CD14-positive monocyte (primary cell): ENCODE data around the gene C9orf43. TPM values are rescaled to one million over a fixed set of nuclear protein-coding genes. Genes with fewer than 3 reads are reported as not detected.

ENCODE experiments used
- DNase-seq, 3 donors: peaks; one replicate each; pipeline ENCODE4 v3.0.0-alpha.2; 2011 to 2022
- H2AFZ ChIP-seq: 2 replicates; pipeline ENCODE4 v1.6.0; 2012; ENCODE audit warnings: mild to moderate bottlenecking, low read depth, low read length, inconsistent platforms; ENCODE audit not compliant: insufficient read depth, poor library complexity, severe bottlenecking
- H3K27ac ChIP-seq, 2 donors: 1 replicate in 1 of 2; 2 replicates in 1 of 2; pipeline ENCODE4 v1.5.1; 2012 to 2013; ENCODE audit warnings: low read length in 2 of 2, control low read depth in 1 of 2, inconsistent platforms in 1 of 2, low read depth in 1 of 2, mild to moderate bottlenecking in 1 of 2
- H3K27me3 ChIP-seq, 2 donors: one replicate each; pipeline versions ENCODE4 v1.6.0 to v1.6.1; 2011 to 2013; ENCODE audit warnings: low read length in 2 of 2; ENCODE audit not compliant: control insufficient read depth in 2 of 2, insufficient read depth in 2 of 2
- H3K36me3 ChIP-seq, 2 donors: replicated peaks in 1 of 2; 1 replicate in 1 of 2; 2 replicates in 1 of 2; pipeline versions ENCODE4 v1.5.1 to v1.6.1; 2012 to 2013; ENCODE audit warnings: low read length in 2 of 2, control low read depth in 1 of 2, inconsistent platforms in 1 of 2, mild to moderate bottlenecking in 1 of 2; ENCODE audit not compliant: insufficient read depth in 2 of 2, control insufficient read depth in 1 of 2
- H3K4me1 ChIP-seq, 2 donors: 1 replicate in 1 of 2; 2 replicates in 1 of 2; pipeline versions ENCODE4 v1.5.1 to v1.6.1; 2012 to 2013; ENCODE audit warnings: low read length in 2 of 2, control low read depth in 1 of 2, inconsistent platforms in 1 of 2, mild to moderate bottlenecking in 1 of 2, moderate library complexity in 1 of 2; ENCODE audit not compliant: insufficient read depth in 2 of 2, control insufficient read depth in 1 of 2
- H3K4me2 ChIP-seq: replicated peaks from 2 replicates; pipeline ENCODE3; 2012; ENCODE audit warnings: low read length, moderate library complexity, mild to moderate bottlenecking; ENCODE audit not compliant: poor library complexity, severe bottlenecking; ENCODE audit errors: extremely low read depth
- H3K4me3 ChIP-seq, 3 experiments: fragments of 200-600 bp in 1 of 3; sonication (generic) in 1 of 3; replicated peaks in 1 of 3; 1 replicate in 2 of 3; 2 replicates in 1 of 3; pipeline ENCODE4 v1.5.1; 2011 to 2013; ENCODE audit warnings: low read length in 3 of 3, mild to moderate bottlenecking in 3 of 3, control low read depth in 2 of 3, low read depth in 2 of 3, inconsistent platforms in 1 of 3, moderate library complexity in 1 of 3
- H3K79me2 ChIP-seq: 2 replicates; pipeline ENCODE4 v1.6.0; 2012; ENCODE audit warnings: mild to moderate bottlenecking, control low read depth, inconsistent platforms, low read length, moderate library complexity; ENCODE audit not compliant: insufficient read depth
- H3K9ac ChIP-seq: 2 replicates; pipeline ENCODE4 v1.6.0; 2017; ENCODE audit warnings: low read length, mild to moderate bottlenecking; ENCODE audit not compliant: insufficient read depth, poor library complexity, severe bottlenecking
- H3K9me3 ChIP-seq, 2 donors: replicated peaks in 1 of 2; 1 replicate in 1 of 2; 2 replicates in 1 of 2; pipeline versions ENCODE4 v1.5.1 to v1.6.1; 2012 to 2013; ENCODE audit warnings: low read length in 2 of 2, control low read depth in 1 of 2; ENCODE audit not compliant: control insufficient read depth in 1 of 2, insufficient read depth in 1 of 2
- H4K20me1 ChIP-seq: 2 replicates; pipeline ENCODE4 v1.6.0; 2012; ENCODE audit warnings: mild to moderate bottlenecking, low read length, control low read depth, moderate library complexity; ENCODE audit not compliant: insufficient read depth
- H3K27ac Mint-ChIP-seq, 7 donors: one replicate each; pipeline ENCODE4 v1.8.0; 2020; ENCODE audit warnings: mild to moderate bottlenecking in 7 of 7, mixed read lengths in 7 of 7, moderate library complexity in 6 of 7, inconsistent platforms in 2 of 7
- H3K27me3 Mint-ChIP-seq, 3 donors: one replicate each; pipeline ENCODE4 v1.8.0; 2021 to 2022; ENCODE audit warnings: low read depth in 3 of 3, mild to moderate bottlenecking in 3 of 3, mixed read lengths in 3 of 3, moderate library complexity in 3 of 3, inconsistent platforms in 1 of 3
- H3K36me3 Mint-ChIP-seq, 2 donors: one replicate each; pipeline ENCODE4 v1.8.0; 2020; ENCODE audit warnings: mixed read lengths in 2 of 2, inconsistent platforms in 1 of 2, mild to moderate bottlenecking in 1 of 2
- H3K4me1 Mint-ChIP-seq: one replicate; pipeline ENCODE4 v1.8.0; 2020; ENCODE audit warnings: mild to moderate bottlenecking, mixed read lengths
- H3K4me3 Mint-ChIP-seq, 2 donors: one replicate each; pipeline ENCODE4 v1.8.0; 2020; ENCODE audit warnings: mild to moderate bottlenecking in 2 of 2, mixed read lengths in 2 of 2, moderate library complexity in 1 of 2
- H3K9me3 Mint-ChIP-seq, 7 donors: one replicate each; pipeline ENCODE4 v1.8.0; 2020 to 2022; ENCODE audit warnings: mixed read lengths in 7 of 7, mild to moderate bottlenecking in 6 of 7, moderate library complexity in 6 of 7, inconsistent platforms in 2 of 7
- WGBS: methylation state at CpG from one replicate; pipeline ENCODE4 v1.1.5; 2013; ENCODE audit warnings: missing lambda C conversion rate; ENCODE audit not compliant: insufficient coverage; 5-methylcytosine and 5-hydroxymethylcytosine counted together
- intact Hi-C, 2 donors: fragments of 100-400 bp; cut with micrococcal nuclease; formaldehyde crosslinking; loops; one replicate each; pipeline versions ENCODE4 v1.15.0 to v1.15.1; 2023
- polyA plus RNA-seq, 3 donors: library from polyadenylated mRNA; depleted of rRNA in 1 of 3; unstranded in 2 of 3; stranded (reverse) in 1 of 3; fragments of 300-500 nt in 2 of 3; fragments of >200 nt in 1 of 3; fragmentation: Illumina TruSeq in 2 of 3; gene quantifications; 1 replicate in 2 of 3; 2 replicates in 1 of 3; pipeline ENCODE4 v1.2.3, GENCODE V29; 2012 to 2021
- TF ChIP-seq, protein P1 (sequence below): fragments of 200-600 bp; IDR thresholded peaks from one replicate; pipeline ENCODE4 v1.8.0; 2022; ENCODE audit warnings: antibody characterized with exemption, mild to moderate bottlenecking

The C9orf43 gene
- polyA plus RNA-seq, 3 donors = 0.17 TPM; not detected in 2

DNA sequence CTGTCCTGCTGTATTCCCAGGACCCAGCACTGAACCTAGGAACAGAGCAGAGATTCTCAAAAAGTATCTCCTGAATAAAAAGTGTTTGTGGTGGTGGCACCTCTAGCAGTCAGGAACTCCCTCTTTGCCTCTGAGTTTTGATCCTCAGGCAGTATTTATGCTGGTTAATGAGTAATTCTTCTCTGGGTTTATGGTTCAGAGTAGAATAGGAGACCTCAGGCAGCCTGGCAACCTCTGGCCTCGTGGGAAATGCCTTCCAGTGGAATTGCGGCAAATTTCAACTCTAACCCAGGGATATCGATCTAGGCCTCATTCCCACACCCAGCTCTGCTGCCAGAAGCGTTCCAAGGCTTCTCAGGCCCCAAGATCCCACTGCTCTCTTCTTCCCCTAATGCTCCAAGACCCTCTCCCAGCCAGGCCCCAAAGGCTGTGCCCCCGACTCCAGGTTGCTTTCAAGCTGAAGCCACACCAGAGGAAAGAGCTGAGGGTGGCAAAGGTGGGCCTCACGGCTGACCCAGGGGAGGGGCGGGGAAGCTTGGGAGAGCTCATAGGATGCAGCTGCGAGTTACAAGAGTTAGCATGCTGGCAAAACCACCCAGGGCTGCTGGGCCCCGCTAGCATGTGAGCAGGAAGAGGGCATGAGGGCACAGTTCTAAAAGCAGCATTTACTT, 22.9 kb upstream of the C9orf43 start:
- H3K4me3 ChIP-seq = no peak overlapping the region
- intact Hi-C loops = no loop called here
- peaks cover 11 to 30% of the 10 kb centered on the region in 2 donors for H3K4me1 ChIP-seq
- no peak for DNase-seq
- 93% methylated on average over 6 of the region's 9 CpGs for WGBS
- H2AFZ ChIP-seq = no peak overlapping the region
- Mint-ChIP-seq H3K36me3 (peaks cover 65 to 82% of the 10 kb centered on the region in 2 donors), H3K4me1 (peaks cover 24% of the 10 kb centered on the region), H3K27ac (peak overlapping the region in 2 of 7 donors; percentile 26 to 69), H3K9me3 (peaks cover 0 to 4% (median 0%) of the 10 kb centered on the region in 7 donors), H3K27me3 (peaks cover 0 to 5% (median 0%) of the 10 kb centered on the region in 3 donors), H3K4me3 (no peak overlapping the region)
- H3K4me2 ChIP-seq = no peak overlapping the region
- no peaks in the 10 kb centered on the region for H3K9me3 ChIP-seq
- H3K9ac ChIP-seq = no peak overlapping the region
- peak overlapping the region in 1 of 2 donors; percentile 1 for H3K27ac ChIP-seq
- peaks cover 46 to 58% of the 10 kb centered on the region in 2 donors for H3K36me3 ChIP-seq
- no peaks in the 10 kb centered on the region for H4K20me1 ChIP-seq
- no peaks in the 10 kb centered on the region for H3K27me3 ChIP-seq
- no peaks in the 10 kb centered on the region for H3K79me2 ChIP-seq
- TF ChIP-seq, protein P1, sequence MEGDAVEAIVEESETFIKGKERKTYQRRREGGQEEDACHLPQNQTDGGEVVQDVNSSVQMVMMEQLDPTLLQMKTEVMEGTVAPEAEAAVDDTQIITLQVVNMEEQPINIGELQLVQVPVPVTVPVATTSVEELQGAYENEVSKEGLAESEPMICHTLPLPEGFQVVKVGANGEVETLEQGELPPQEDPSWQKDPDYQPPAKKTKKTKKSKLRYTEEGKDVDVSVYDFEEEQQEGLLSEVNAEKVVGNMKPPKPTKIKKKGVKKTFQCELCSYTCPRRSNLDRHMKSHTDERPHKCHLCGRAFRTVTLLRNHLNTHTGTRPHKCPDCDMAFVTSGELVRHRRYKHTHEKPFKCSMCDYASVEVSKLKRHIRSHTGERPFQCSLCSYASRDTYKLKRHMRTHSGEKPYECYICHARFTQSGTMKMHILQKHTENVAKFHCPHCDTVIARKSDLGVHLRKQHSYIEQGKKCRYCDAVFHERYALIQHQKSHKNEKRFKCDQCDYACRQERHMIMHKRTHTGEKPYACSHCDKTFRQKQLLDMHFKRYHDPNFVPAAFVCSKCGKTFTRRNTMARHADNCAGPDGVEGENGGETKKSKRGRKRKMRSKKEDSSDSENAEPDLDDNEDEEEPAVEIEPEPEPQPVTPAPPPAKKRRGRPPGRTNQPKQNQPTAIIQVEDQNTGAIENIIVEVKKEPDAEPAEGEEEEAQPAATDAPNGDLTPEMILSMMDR = no peak

DNA sequence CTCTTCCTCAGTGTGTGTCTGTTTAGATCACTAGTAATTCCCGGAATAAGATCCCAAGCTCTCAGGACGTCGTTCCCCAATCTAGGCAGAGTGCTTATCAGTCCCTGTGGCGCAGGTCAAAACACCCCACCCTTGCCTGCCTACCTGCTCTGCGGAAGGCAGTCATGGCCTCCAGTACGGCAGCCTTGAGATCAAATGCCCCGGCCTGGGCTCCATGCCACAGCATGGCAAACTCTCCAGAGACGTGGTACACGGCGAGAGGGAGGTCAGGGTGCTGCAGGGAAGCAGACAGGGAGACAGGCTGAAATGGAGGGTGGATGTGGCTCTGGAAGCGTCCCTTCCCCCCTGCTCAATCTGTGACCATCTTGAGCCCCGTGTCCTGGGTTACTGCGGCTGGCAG, 21.7 kb upstream of the C9orf43 start:
- peaks cover 0 to 5% (median 0%) of the 10 kb centered on the region in 3 donors for H3K27me3 Mint-ChIP-seq
- Histone ChIP-seq H3K4me2 (no peak overlapping the region), H3K79me2 (no peaks in the 10 kb centered on the region), H3K4me3 (no peak overlapping the region), H3K36me3 (peaks cover 54 to 70% of the 10 kb centered on the region in 2 donors), H2AFZ (no peak overlapping the region), H3K9me3 (no peaks in the 10 kb centered on the region), H3K9ac (no peak overlapping the region), H3K27me3 (no peaks in the 10 kb centered on the region), H3K4me1 (peaks cover 11 to 30% of the 10 kb centered on the region in 2 donors), H3K27ac (no peak overlapping the region), H4K20me1 (no peaks in the 10 kb centered on the region)
- 100% methylated on average over 6 of the region's 13 CpGs for WGBS
- no peak overlapping the region for H3K4me3 Mint-ChIP-seq
- DNase-seq = no peak
- peaks cover 24% of the 10 kb centered on the region for H3K4me1 Mint-ChIP-seq
- peak overlapping the region in 2 of 7 donors; percentile 31 to 70 for H3K27ac Mint-ChIP-seq
- peaks cover 75 to 89% of the 10 kb centered on the region in 2 donors for H3K36me3 Mint-ChIP-seq
- TF ChIP-seq, protein P1 = no peak
- peaks cover 0 to 5% (median 0%) of the 10 kb centered on the region in 7 donors for H3K9me3 Mint-ChIP-seq
- intact Hi-C loops = no loop called here
